Fibroblast of gingiva (primary cell): ENCODE results near the gene CLIP1.
"Not testable (repeated sequence)": the region's sequence is repeated elsewhere in the genome, so short reads cannot be mapped to it uniquely, and the experiment has no call there.

Source experiments
- DNase-seq: peaks from one replicate; pipeline ENCODE4 v3.0.0-alpha.2; 2011; ENCODE audit warnings: low read depth

The CLIP1 gene

DNA sequence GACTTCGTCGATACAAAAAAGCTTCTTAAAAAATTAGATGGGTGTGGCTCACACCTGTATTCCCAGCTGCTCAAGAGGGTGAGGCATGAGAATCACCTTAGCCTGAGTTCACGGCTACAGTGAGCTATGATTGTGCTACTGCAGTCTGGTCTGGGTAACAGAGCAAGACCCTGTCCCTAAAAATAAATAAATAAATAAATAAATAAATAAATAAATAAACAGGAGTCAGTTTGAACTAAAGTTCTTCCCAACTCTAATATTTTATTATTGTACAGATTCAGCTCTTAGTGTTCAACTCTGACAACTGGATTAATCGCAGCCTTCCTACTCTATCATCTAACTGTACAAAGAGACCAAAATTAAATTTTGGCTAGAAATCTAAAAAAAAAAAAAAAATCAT is 12.7 kb upstream of the CLIP1 start:
- no peak for DNase-seq

DNA sequence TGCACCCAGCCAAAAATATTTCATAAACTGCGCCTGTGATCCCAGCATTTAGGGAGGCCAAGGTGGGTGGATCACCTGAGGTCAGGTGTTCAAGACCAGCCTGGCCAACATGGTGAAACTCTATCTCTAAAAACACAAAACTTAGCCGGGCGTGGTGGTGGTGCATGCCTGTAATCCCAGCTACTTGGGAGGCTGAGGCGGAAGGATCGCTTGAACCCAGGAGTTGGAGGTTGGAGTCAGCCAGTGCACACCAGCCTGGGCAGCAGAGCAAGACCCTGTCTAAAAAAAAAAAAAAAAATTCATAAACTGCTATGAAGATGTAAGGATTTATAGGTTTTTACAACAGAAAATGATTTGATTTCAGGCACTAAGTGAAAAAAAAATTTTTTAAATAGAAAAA is 6.6 kb upstream of the CLIP1 start:
- DNase-seq, result not testable (repeated sequence)

DNA sequence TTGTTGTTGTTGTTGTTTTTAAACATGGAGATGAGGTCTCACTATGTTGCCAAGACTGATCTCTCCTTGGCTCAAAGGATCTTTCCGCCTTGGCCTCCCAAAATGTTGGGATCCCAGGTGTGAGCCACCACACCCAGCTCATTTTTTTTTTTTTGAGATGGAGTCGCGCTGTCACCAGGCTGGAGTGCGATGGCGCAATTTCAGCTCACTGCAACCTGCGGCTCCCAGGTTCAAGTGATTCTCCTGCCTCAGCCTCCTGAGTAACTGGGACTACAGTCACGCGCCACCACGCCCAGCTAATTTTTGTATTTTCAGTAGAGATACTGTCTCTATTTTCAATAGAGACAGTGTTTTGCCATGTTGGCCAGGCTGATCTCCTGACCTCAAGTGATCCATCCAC is 4.9 kb upstream of the CLIP1 start:
- no peak for DNase-seq

DNA sequence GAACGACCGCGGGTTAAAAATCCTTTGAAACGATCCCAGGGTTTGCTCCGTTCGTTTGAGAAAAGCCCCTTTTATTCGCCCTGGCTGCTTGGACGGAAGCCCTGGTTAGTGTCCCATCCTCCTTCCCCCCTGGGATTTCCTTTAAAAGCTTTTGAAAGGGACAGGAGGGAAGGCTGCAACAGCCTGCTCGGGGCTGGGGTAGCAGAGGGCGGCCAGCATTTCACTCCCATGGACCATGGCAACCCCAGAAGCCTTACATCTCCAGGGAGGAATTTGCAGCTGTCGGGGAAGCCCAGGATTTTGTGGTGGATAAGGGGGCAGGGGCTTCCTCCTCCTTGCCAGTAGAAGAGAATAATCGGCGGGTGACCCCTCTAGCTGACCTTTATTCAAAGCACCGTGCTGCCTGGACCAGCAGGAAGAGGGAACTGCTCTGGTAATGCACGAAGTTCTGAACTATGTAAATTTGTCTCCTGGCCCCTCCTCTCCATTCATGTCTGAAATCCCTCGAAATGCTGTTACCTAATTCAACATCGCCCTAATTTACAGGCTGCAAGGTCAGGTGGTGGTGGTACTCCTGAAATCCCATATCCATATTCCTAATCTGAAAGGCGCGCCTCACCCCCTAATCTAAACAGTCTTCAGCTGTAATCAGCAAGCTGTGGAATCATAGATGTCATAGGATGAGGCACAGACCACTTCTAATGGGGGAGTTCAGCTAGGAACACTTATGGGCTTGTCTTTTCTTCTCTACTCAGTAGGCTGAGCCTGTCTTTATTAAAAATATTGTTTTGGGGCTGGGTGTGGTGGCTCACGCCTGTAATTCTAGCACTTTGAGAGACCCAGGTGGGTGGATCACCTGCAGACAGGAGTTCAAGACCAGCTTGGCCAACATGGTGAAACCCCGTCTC is 1.0 kb upstream of the CLIP1 start:
- no peak for DNase-seq

DNA sequence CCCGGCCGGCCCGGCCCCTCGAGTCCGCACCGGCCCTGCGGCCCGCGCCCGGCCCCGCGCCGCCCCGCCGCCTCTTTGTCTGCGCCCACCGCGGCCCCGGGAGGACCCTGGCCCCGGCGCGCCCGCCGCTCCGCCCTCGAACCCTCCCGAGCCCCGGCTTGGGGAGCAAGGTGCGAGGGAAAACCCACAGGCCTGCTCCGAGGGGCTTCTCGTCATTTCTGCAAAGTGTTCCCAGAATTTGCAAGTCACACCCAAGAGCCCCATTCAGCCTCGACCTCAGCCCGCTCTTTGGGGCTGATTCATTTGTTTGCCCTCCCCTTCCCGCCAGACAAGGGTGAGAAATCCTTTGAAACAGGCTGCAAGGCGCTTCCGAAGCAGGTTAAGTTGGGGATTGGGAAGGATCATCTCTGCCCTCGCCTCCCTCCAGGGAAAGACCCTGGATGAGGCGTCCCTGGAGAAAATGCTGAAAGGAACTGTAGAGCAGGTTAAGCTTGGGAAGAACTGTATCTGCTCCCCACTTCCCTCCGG is 325 bp upstream of the CLIP1 start:
- peak; percentile 27 for DNase-seq

DNA sequence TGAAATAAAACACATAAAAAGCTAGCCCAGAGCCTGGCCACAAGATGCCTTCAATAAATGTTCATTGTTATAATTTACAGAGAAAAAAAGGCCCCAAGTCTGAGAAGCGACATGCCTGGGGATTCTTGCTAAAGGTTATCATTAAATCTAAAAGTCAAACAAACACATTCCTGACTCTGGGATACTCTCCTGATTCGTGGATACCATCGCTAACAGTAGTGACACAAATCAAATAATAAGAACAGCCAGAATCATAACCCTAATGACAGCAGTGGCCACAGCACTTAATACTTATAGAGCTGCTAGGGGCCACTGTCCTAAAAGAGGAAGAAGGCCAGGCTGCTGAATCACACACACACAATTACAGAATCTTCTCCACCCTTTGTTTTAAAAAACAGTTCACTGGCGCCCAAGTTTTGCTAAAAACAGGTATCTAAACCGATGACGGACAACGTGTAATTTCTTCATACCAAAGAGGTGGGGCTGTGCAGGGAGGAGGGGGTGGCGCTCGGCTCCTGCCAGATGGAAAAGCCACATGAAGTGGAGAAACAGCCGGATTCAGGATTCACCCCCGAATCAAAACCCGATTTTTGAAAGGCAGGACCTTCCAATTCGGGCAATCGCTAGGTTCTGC is 1.2 kb downstream of the CLIP1 start:
- DNase-seq, result peak; percentile 41

DNA sequence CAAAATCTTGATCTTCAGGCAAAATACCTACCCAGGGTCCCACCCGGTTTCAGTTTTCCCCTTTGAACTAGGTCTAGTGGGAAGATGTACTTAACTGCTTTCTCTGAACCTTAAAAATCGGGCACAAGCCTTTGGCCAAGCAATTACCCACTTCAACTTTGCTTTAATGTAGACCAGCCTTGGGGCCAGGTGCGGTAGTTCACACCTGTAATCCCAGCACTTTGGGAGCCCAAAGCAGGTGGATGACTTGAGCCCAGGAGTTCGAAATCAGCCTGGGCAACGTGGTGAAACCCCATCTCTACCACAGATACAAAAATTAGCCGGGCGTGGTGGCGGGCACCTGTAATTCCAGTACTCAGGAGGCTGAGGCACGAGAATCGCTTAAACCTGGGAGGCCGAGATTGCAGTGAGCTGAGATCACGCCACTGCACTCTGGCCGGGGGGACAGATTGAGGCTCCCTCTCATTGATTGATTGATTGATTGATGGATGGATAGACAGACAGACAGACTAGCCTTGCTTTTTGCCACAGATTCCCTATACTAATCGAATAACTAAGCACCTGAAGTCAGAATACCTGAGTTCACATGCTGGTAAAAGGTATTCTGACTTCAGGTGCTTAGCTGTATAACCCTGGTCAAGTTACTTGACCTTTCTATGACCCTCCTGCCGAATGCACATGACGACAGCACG is 1.9 kb downstream of the CLIP1 start:
- no peak for DNase-seq

DNA sequence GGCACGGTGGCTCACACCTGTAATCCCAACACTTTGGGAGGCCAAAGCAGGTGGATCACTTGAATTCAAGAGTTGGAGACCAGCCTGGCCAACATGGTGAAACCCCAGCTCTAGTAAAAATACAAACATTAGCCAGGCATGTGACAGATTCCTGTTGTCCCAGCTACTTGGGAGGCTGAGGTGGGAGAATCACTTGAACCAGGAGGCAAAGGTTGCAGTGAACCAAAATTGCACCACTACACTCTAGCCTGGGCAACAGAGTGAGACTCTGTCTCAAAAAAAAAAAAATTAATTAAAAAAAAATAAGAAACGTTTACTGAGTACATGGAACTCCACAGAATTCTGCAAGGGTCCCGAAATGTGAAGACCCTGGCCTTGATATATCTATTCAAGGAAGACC is 3.4 kb downstream of the CLIP1 start:
- DNase-seq, result not testable (repeated sequence)

DNA sequence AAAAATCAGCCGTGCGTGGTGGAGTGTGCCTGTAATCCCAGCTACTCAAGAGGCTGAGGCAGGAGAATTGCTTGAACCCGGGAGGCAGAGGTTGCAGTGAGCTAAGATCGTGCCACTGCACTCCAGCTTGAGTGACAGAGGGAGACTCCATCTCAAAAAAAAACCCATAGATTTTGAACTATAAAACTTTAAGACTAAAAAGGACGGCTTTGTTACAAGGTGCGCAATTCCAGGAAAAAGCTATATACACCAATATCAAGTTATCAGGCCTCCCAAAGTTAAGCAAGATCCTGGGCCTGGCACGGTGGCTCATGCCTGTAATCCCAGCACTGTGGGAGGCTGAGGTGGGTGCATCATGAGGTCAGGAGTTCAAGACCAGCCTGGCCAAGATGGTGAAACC is 6.8 kb downstream of the CLIP1 start:
- DNase-seq, result not testable (repeated sequence)

DNA sequence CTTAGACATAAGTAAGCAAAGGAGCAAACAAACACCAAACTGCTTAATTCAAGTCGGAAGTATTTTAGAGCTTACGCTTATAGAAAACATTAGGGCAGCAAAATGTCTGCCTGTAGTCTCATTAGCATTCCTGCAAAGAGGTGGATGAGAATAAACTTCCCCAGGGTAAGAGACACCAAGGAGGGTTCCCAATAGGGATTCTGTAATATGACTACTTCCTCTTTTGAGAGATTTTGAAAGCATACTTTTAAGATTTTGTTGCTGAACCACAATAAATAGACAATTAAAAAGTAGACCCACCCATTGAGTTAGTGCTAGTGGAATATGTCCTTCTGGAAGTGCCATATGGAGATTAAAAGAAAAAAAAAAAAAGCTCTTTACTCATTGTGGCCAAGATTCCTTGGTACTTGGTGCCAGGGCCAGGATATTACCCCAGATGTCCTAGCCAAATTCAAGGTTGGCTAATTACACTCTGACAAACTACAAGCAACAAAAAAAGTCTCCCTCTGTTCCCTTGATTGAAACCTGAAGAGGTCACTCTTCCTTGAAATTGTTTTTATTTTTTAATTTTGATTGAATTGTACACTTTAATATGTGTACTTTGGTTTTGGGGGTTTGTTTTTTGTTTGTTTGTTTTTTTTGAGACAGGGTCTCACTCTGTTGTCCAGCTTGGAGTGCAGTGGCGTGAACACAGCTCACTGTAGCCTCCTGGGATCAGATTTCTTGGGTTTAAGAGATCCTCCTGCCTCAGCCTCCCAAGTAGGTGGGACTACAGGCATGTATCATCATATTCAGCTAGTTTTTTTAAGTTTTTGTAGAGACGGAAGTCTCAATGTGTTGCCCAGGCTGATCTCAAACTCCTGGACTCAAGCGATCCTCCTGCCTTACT is 8.7 kb downstream of the CLIP1 start:
- DNase-seq, result peak; percentile 42

DNA sequence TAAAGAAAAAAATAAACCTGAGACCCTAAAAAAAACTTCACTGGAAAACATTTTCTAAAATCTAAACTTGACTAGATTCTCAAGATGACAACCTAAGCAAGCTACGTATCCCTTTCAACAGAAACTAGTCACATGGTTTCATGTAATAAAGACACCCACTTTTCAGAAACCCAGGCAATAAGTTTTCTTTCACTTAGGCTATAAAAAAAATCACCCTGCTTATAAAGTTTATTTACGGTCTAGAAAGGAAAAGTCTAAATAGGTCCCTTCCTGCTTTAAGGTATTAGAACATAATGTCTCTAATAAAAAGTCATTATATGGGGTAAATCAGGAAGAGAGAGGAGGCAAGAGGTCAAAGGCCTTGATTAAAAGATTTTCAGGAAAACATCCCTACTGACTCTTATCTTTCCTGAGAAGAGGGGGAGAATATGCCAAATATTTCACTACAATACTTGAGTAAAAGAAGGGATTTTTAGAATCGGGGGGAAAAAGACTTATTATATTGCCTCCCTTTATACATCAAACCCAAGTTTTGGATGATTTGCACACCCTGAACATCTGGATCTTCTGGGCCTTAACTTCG is 9.5 kb downstream of the CLIP1 start:
- DNase-seq, result no peak

DNA sequence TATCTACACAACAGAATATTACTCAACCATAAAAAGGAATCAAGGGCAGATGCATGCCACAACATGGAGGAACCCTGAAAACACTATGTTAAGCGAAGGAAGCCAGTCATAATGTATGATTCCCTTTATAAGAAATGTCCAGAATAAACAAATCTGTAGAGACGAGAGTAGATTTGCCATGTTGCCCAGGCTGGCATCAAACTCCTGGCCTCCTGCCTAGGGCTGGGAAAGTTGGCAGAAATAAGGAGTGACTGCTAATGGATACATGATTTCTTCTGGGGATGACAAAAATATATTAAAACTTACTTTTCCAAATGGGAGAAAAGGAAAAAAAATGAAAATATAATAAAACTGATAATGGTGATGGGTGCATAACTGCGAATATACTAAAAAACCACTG is 10.9 kb downstream of the CLIP1 start:
- DNase-seq, result peak; percentile 58

DNA sequence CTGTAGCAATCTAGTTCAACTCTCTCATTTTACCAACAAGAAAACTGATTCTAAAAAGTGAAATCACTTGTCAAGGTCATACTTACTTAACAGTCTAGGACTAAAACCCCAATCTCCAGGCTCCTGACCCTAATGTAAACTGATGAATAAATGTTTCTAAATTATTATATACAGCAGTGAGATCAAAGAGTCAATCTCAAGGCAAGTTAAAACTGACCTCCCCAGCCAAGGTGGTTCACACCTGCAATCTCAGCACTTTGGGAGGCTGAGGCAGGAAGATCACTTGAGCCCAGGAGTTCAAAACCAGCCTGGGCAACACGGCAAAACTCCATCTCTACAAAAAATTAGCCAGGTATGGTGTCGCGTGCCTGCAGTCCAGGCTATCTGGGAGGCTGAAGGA is 15.3 kb downstream of the CLIP1 start:
- no peak for DNase-seq

DNA sequence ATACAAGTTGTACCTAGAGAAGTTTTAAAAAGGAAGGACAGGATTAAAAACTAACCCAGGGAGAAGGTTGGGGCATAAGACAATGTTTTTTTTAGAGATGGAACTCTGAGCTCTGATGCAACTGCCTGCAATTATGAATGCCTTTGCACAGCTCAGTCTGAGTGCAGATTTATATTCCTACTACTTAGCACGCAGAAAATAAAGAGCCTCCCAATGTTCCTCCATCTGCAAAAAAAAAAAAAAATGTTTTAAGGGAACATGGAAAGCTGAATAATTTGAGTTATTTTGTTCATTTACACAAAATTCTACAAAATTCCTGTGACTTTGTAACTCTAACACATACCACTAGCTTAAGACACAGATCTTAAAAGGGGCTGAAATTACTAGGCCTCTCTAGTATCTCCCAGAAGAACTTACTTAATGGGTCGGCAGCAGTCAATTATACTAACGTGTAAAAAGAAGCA is 15.7 kb downstream of the CLIP1 start:
- DNase-seq, result peak; percentile 67

DNA sequence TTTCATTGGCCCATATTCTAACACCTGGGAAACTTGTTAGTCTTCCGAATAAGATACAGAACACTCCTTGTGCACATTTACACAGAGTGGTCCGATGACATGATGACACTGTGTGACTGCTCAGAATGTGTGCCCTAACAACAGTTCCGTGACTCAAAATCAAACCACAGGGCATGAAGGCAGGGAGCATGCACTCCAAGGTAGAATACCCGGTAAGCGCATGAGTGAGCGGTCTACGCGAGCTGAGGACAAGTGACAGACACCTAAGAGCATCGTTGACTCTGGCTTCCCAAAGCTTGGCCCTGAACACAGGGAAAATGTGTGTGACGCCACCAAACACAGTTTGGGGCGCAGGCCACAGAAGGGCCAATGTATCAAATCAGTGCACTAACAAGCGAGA is 18.6 kb downstream of the CLIP1 start:
- DNase-seq, result no peak

DNA sequence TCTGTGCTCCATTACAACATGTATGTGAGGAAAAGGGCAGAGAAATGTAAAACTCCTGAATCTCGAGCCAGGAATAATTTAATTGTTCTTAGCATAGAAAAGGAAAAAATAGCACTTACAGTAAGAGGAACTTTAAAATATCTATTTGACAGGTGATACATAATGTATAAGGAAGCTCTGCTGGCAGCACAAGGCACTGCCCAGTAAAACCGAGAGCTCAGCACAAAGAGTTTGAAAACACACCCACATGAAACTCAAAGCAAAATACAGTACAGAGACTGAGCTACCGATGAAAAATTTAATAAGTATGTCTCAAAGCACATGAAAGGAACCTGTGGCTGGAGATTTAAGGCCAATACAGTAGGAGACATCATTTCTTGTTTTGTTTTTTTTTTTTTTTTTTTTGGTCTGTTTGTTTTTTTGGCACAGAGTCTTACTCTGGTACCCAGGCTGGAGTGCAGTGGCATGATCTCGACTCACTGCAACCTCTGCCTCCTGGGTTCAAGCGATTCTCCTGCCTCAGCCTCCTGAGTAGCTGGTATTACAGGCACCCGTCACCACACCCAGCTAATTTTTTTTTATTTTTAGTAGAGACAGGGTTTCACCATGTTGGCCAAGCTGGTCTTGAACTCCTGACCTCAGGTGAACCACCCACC is 19.2 kb downstream of the CLIP1 start:
- DNase-seq, result no peak

DNA sequence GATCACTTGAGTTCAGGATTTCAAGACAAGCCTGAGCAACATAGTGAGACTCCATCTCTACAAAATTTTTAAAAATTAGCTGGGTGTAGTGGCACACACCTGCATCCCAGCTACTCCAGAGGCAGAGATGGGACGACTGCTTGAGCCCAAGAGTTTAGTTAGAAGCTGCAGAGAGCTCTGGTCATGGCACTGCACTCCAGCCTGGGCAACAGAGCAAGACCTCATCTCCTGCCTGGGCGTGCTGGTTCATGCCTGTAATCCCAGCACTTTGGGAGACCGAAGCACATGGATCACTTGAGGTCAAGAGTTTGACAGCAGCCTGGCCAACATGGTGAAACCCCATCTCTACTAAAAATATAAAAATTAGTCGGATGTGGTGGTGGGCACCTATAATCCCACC is 20.2 kb downstream of the CLIP1 start:
- no peak for DNase-seq

DNA sequence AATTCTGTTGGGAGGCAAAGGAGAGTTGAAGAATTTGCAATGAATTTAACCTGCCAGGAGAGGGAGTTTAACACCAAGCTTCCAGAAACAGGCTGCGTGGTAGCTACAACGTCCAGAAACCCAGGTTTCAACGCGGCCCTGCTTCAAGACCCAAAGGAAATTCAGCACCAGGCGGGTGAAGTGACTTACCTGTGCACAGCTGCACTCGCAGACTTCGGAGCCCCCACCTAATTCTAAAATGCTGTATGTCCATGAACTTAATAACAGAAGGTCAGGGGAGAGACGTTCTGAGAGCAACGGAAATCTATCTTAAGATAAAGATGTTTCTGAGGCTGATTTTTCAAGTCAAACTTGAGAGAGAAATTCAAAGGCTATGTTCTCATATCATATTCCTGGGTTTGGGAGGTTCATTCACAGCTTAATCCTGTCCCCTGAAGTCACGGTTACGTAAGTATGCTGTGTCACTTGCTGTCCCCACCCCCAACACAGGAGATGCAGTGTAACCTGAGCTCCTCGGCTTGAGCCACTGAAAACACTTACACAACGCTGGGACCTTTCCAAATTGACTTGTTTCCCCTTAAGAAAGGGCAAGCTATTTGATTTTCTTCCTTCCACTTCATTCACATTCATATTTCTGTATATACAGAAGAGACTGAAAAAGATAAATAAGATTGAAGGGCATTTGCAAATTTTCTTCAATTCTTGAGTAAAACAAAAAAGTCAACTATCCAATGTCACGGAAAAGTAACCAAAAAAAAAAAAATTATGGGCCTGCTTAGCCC is 22.7 kb downstream of the CLIP1 start:
- DNase-seq, result peak; percentile 94

DNA sequence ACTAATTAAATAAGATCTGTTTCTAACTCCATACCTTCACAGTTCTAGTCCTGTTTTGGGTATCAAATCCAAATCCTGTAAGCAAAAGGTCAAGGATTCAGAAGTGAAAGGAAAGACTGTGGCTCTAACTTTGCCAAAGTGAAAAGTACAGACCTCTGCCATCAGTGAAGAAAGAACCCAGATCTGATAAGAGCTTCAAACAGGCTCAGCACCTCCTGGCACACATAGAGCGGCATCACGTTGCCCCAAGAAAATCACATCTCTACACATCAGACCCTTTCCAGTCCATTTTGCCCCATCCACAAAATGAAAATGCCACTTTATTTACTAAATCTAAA is 23.2 kb downstream of the CLIP1 start:
- no peak for DNase-seq

DNA sequence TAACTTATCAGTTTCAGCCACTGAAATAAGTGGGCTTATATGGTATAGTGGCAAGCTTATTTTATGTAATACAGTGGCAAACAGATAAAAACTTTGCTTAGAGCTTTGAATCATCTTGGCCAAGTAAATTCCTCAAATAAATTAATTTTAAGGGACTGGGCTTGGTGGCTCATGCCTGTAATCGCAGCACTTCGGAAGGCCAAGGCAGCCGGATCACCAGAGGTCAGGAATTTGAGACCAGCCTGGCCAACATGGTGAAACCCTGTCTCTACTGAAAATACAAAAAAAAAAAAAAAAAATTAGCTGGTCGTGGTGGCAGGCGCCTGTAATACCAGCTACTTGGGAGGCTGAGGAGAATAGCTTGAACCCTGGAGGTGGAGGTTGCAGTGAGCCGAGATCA is 24.5 kb downstream of the CLIP1 start:
- DNase-seq, result not testable (repeated sequence)
